ENCODE data around the gene BYSL. TPM values are rescaled to one million over a fixed set of nuclear protein-coding genes. Genes with fewer than 3 reads are reported as not detected.

The BYSL gene
- 10 to 100 TPM; 20.7 to 27.6 (median 23.5) TPM for polyA plus RNA-seq (ENCODE audit: insufficient read depth in 1 of 5, insufficient read length in 5 of 5, low replicate concordance in 1 of 5)
- long read RNA-seq, donor 1, transcript BYSL-201 (7 exons, 2,029 nt): major isoform, 6 of 24 reads
- long read RNA-seq, donor 1, partial matches to known transcripts: 16 of 24 reads
- long read RNA-seq, donor 1, other reads (novel, unspliced or antisense): 0 of 24 reads
- long read RNA-seq, donor 2, partial matches to known transcripts: 0 of 3 reads
- long read RNA-seq, donor 2, other reads (novel, unspliced or antisense): 0 of 3 reads
- long read RNA-seq, donor 3, transcript BYSL-201 (7 exons, 2,029 nt): major isoform, 5 of 68 reads
- long read RNA-seq, donor 3, partial matches to known transcripts: 47 of 68 reads
- long read RNA-seq, donor 3, other reads (novel, unspliced or antisense): 16 of 68 reads
- long read RNA-seq, donor 4, partial matches to known transcripts: 0 of 3 reads
- long read RNA-seq, donor 4, other reads (novel, unspliced or antisense): 0 of 3 reads
- long read RNA-seq, donor 5, partial matches to known transcripts: 17 of 20 reads
- long read RNA-seq, donor 5, other reads (novel, unspliced or antisense): 0 of 20 reads
- long read RNA-seq, donor 6, transcript BYSL-201 (7 exons, 2,029 nt): major isoform, 6 of 15 reads
- long read RNA-seq, donor 6, partial matches to known transcripts: 8 of 15 reads
- long read RNA-seq, donor 6, other reads (novel, unspliced or antisense): 0 of 15 reads
- long read RNA-seq, donor 7, transcript BYSL-201 (7 exons, 2,029 nt): major isoform, 6 of 26 reads
- long read RNA-seq, donor 7, partial matches to known transcripts: 20 of 26 reads
- long read RNA-seq, donor 7, other reads (novel, unspliced or antisense): 0 of 26 reads
- long read RNA-seq, donor 8, transcript BYSL-201 (7 exons, 2,029 nt): major isoform, 6 of 6 reads
- long read RNA-seq, donor 8, partial matches to known transcripts: 0 of 6 reads
- long read RNA-seq, donor 8, other reads (novel, unspliced or antisense): 0 of 6 reads

GRCh38 chr6:41920921-41921711 is at the start of gene BYSL, which contains the start of gene MED20:
Gene BYSL, plus strand, starts transcription at chr6:41921499. Its CDS starts 64 bp downstream, at chr6:41921563.
Gene MED20, minus strand, starts transcription at chr6:41921139. Its CDS starts 121 bp downstream, at chr6:41921018.
- peak; percentile 95 to 96 for DNase-seq

GRCh38 chr6:41871691-41872090 is 49.6 kb upstream of the BYSL start:
- no peak for DNase-seq

- no peak for DNase-seq
Observed at GRCh38 chr6:41872147-41872546, 49.2 kb upstream of the BYSL start.

GRCh38 chr6:41874741-41875140 is 46.6 kb upstream of the BYSL start:
- DNase-seq: no peak

- no peak for DNase-seq
Observed at GRCh38 chr6:41877051-41877680, 44.1 kb upstream of the BYSL start.

GRCh38 chr6:41878246-41878645 is 43.1 kb upstream of the BYSL start:
- no peak for DNase-seq

GRCh38 chr6:41878961-41879405 is 42.3 kb upstream of the BYSL start:
- DNase-seq: no peak

GRCh38 chr6:41881506-41881905 is 39.8 kb upstream of the BYSL start:
- DNase-seq: no peak

GRCh38 chr6:41884957-41885356 is 36.3 kb upstream of the BYSL start:
- DNase-seq: no peak

- DNase-seq: no peak
Observed at GRCh38 chr6:41885930-41886329, 35.4 kb upstream of the BYSL start.

- DNase-seq: no peak
Observed at GRCh38 chr6:41887331-41887751, 34.0 kb upstream of the BYSL start.

- no peak for DNase-seq
Observed at GRCh38 chr6:41892921-41893564, 28.3 kb upstream of the BYSL start.

GRCh38 chr6:41894366-41895299 is 26.7 kb upstream of the BYSL start:
- DNase-seq: peak; percentile 9 to 12

GRCh38 chr6:41895300-41896233 is 25.7 kb upstream of the BYSL start, which contains the start of gene USP49:
Gene USP49, minus strand, starts transcription at chr6:41895375. Its CDS starts 88,392 bp downstream, at chr6:41806983.
- DNase-seq: peak; percentile 91 to 92

- DNase-seq: no peak
Observed at GRCh38 chr6:41896281-41896680, 25.0 kb upstream of the BYSL start.

- DNase-seq: no peak
Observed at GRCh38 chr6:41900861-41901260, 20.4 kb upstream of the BYSL start.

GRCh38 chr6:41901882-41902519 is 19.3 kb upstream of the BYSL start:
- DNase-seq: no peak

All from right lung (tissue), 10 donors.